A549 (cell line): ENCODE results near the gene CDHR4. TPM values are rescaled to one million over a fixed set of nuclear protein-coding genes. Genes with fewer than 3 reads are reported as not detected.
"Not testable (repeated sequence)": the region's sequence is repeated elsewhere in the genome, so short reads cannot be mapped to it uniquely, and the experiment has no call there.

Source experiments
- ATAC-seq, 2 experiments: fragments of 200-7000 bp in 1 of 2; fragments of >200 bp in 1 of 2; cut with Nextera tagmentation in 1 of 2; cut with Tn5 transposase in 1 of 2; 3 replicates each; pipeline versions ENCODE4 v1.8.0 to v1.9.1; 2018 to 2020; ENCODE audit warnings: mild to moderate bottlenecking in 1 of 2, moderate library complexity in 1 of 2
- CTCF ChIA-PET: fragments of 300-600 bp; sonication (Branson Sonifier 250); formaldehyde crosslinking; extraction: SDS; loops from one replicate; lab custom pipeline; 2021; ENCODE audit warnings: antibody characterized with exemption, inconsistent platforms; lab: Yijun Ruan, JAX
- POLR2A ChIA-PET: fragments of 350-600 bp; formaldehyde crosslinking; extraction: SDS; loops from one replicate; lab custom pipeline; 2021; ENCODE audit warnings: antibody characterized with exemption, inconsistent platforms; lab: Yijun Ruan, JAX
- DNase-seq, 2 experiments: peaks; one replicate each; pipeline versions ENCODE4 v3.0.0 to v3.0.0-alpha.2; 2011 to 2016; ENCODE audit warnings: low read depth in 1 of 2, low spot score in 1 of 2
- FAIRE-seq: peaks from 2 replicates; lab custom pipeline; 2011; peaks lifted over from hg19 to GRCh38; lab: Jason Lieb, UNC
- H3K27ac ChIP-seq, 2 experiments: fragments of >200 bp; sonication (Bioruptor Twin); formaldehyde crosslinking; 3 replicates each; pipeline ENCODE4 v1.5.1; 2016 to 2017
- H3K4me1 ChIP-seq: fragments of >200 bp; sonication (Bioruptor Twin); formaldehyde crosslinking; 3 replicates; pipeline ENCODE4 v1.6.1; 2016
- H3K4me2 ChIP-seq: fragments of >200 bp; sonication (Bioruptor Twin); formaldehyde crosslinking; 3 replicates; pipeline ENCODE4 v1.6.1; 2016
- H3K4me3 ChIP-seq: fragments of >200 bp; sonication (Bioruptor Twin); formaldehyde crosslinking; 3 replicates; pipeline ENCODE4 v1.5.1; 2016
- H3K9me3 ChIP-seq: fragments of >200 bp; sonication (Bioruptor Twin); formaldehyde crosslinking; 3 replicates; pipeline ENCODE4 v1.6.1; 2016
- BCL3 ChIP-seq: fragments of >200 bp; sonication (Bioruptor Twin); formaldehyde crosslinking; IDR thresholded peaks from 3 replicates; pipeline ENCODE4 v1.6.1; 2016
- BHLHE40 ChIP-seq: IDR thresholded peaks from 2 replicates; pipeline ENCODE4 v1.6.1; 2012; ENCODE audit warnings: low read depth, low read length, inconsistent platforms
- CBX8 ChIP-seq: fragments of 200-600 bp; sonication (generic); IDR thresholded peaks from 2 replicates; pipeline ENCODE4 v1.6.1; 2016
- CHD2 ChIP-seq: fragments of 150-350 bp; IDR thresholded peaks from 2 replicates; pipeline ENCODE4 v1.6.1; 2014; ENCODE audit warnings: low read length; ENCODE audit not compliant: partially characterized antibody
- CHD4 ChIP-seq: fragments of 200-600 bp; sonication (generic); IDR thresholded peaks from 2 replicates; pipeline ENCODE4 v1.6.1; 2016; ENCODE audit warnings: antibody characterized with exemption, mild to moderate bottlenecking, borderline replicate concordance
- EHF ChIP-seq: fragments of 250-450 bp; sonication (Bioruptor Pico); IDR thresholded peaks from 2 replicates; pipeline ENCODE4 v1.5.0; 2020; ENCODE audit warnings: mild to moderate bottlenecking
- EHMT2 ChIP-seq: fragments of 200-600 bp; sonication (generic); IDR thresholded peaks from 2 replicates; pipeline ENCODE4 v1.6.1; 2016; ENCODE audit warnings: antibody characterized with exemption, low read depth, mild to moderate bottlenecking, moderate library complexity
- ESRRA ChIP-seq: fragments of 150-350 bp; IDR thresholded peaks from 2 replicates; pipeline ENCODE4 v1.6.1; 2014; ENCODE audit warnings: mild to moderate bottlenecking, low read length, borderline replicate concordance
- FOSL2 ChIP-seq, 2 experiments: fragments of 450-650 bp in 1 of 2; fragments of >200 bp in 1 of 2; sonication (Bioruptor Twin) in 1 of 2; formaldehyde crosslinking; IDR thresholded peaks; 2 replicates each; pipeline versions ENCODE4 v1.5.0 to v1.6.1; 2016 to 2020; ENCODE audit warnings: mild to moderate bottlenecking in 1 of 2, moderate library complexity in 1 of 2
- GATA3 ChIP-seq: IDR thresholded peaks from 2 replicates; pipeline ENCODE4 v1.6.1; 2012; ENCODE audit warnings: borderline replicate concordance
- HDAC2 ChIP-seq: fragments of 200-600 bp; sonication (generic); IDR thresholded peaks from 2 replicates; pipeline ENCODE4 v1.6.1; 2016
- HEYL ChIP-seq: fragments of 250-450 bp; sonication (Bioruptor Pico); IDR thresholded peaks from 2 replicates; pipeline ENCODE4 v1.8.0; 2021; ENCODE audit warnings: mild to moderate bottlenecking, moderate library complexity
- HOXA7 ChIP-seq: fragments of 250-450 bp; sonication (Bioruptor Pico); IDR thresholded peaks from 2 replicates; pipeline ENCODE4 v1.5.0; 2020; ENCODE audit warnings: mild to moderate bottlenecking, moderate library complexity
- JUN ChIP-seq, 2 experiments: fragments of >200 bp; sonication (Bioruptor Twin); formaldehyde crosslinking; IDR thresholded peaks; 2 replicates in 1 of 2; 3 replicates in 1 of 2; pipeline ENCODE4 v1.6.1; 2016 to 2017
- KDM1A ChIP-seq: fragments of 200-600 bp; sonication (generic); IDR thresholded peaks from 2 replicates; pipeline ENCODE4 v1.6.1; 2016; ENCODE audit warnings: low read depth, mild to moderate bottlenecking
- MAFK ChIP-seq: fragments of 450-650 bp; IDR thresholded peaks from 2 replicates; pipeline ENCODE4 v1.6.1; 2014; ENCODE audit not compliant: partially characterized antibody
- MAZ ChIP-seq: fragments of 150-350 bp; IDR thresholded peaks from 2 replicates; pipeline ENCODE4 v1.6.1; 2014; ENCODE audit warnings: antibody characterized with exemption, low read depth, low read length, borderline replicate concordance
- MYC ChIP-seq: IDR thresholded peaks from 2 replicates; pipeline ENCODE4 v1.6.1; 2012; ENCODE audit warnings: mild to moderate bottlenecking, inconsistent platforms, low read length, improper control_type of control experiment, borderline replicate concordance
- NFE2L2 ChIP-seq: fragments of 150-350 bp; conservative IDR thresholded peaks from 2 replicates; pipeline ENCODE4 v1.6.1; 2014; ENCODE audit warnings: low read length
- RAD21 ChIP-seq, 2 experiments: fragments of >200 bp in 1 of 2; sonication (Bioruptor Twin) in 1 of 2; formaldehyde crosslinking in 1 of 2; IDR thresholded peaks in 1 of 2; conservative IDR thresholded peaks in 1 of 2; 2 replicates in 1 of 2; 3 replicates in 1 of 2; pipeline ENCODE4 v1.6.1; 2012 to 2018; ENCODE audit warnings: inconsistent platforms in 1 of 2
- SMC3 ChIP-seq: fragments of >200 bp; sonication (Bioruptor Twin); formaldehyde crosslinking; IDR thresholded peaks from 3 replicates; pipeline ENCODE4 v1.6.1; 2018; ENCODE audit warnings: inconsistent platforms
- TP53 ChIP-seq: fragments of 250-450 bp; sonication (Bioruptor Pico); IDR thresholded peaks from 2 replicates; pipeline ENCODE4 v1.5.0; 2021; ENCODE audit warnings: mild to moderate bottlenecking, moderate library complexity
- ZC3H11A ChIP-seq: fragments of 450-650 bp; IDR thresholded peaks from 2 replicates; pipeline ENCODE4 v1.6.1; 2014; ENCODE audit warnings: antibody characterized with exemption, mild to moderate bottlenecking
- ZSCAN20 ChIP-seq: fragments of 250-450 bp; sonication (Bioruptor Pico); IDR thresholded peaks from 2 replicates; pipeline ENCODE4 v1.8.0; 2022; ENCODE audit warnings: mild to moderate bottlenecking, moderate library complexity
- WGBS: methylation state at CpG from one replicate; pipeline ENCODE4 v1.1.6; 2017; ENCODE audit errors: missing lambda C conversion rate; 5-methylcytosine and 5-hydroxymethylcytosine counted together
- polyA plus RNA-seq, 4 experiments: library from polyadenylated mRNA; depleted of rRNA in 3 of 4; stranded (reverse); fragments of >200 nt; fragmentation: RNase III in 1 of 4; extraction: RNeasy Plus Mini Kit Qiagen cat#74134 plus additional on column Dnase treatment in 1 of 4; gene quantifications; 2 replicates in 3 of 4; 3 replicates in 1 of 4; pipeline ENCODE4 v1.2.3, GENCODE V29; 2011 to 2017
- TF ChIP-seq, protein P1 (sequence below): fragments of 250-450 bp; sonication (Bioruptor Pico); IDR thresholded peaks from 2 replicates; pipeline ENCODE4 v1.5.0; 2020; ENCODE audit warnings: low read depth, mild to moderate bottlenecking, moderate library complexity

The CDHR4 gene
- polyA plus RNA-seq, 2 of the 4 experiments (the other 2 are of a cell fraction): 0.54 to 0.66 TPM

GRCh38 chr3:49823131-49823530, 23.5 kb upstream of the CDHR4 start:
- H3K4me2 ChIP-seq, H3K4me3 ChIP-seq, H3K4me1 ChIP-seq, H3K9me3 ChIP-seq, POLR2A ChIA-PET, FAIRE-seq, DNase-seq, CTCF ChIA-PET, H3K27ac ChIP-seq, ATAC-seq: not testable (repeated sequence)
- WGBS: 79% methylated on average over 3 of the region's 3 CpGs
- TF ChIP-seq MAFK: peak; percentile 53
- TF ChIP-seq, all 56 proteins: peak for 1; not testable (repeated sequence) for 55

DNA sequence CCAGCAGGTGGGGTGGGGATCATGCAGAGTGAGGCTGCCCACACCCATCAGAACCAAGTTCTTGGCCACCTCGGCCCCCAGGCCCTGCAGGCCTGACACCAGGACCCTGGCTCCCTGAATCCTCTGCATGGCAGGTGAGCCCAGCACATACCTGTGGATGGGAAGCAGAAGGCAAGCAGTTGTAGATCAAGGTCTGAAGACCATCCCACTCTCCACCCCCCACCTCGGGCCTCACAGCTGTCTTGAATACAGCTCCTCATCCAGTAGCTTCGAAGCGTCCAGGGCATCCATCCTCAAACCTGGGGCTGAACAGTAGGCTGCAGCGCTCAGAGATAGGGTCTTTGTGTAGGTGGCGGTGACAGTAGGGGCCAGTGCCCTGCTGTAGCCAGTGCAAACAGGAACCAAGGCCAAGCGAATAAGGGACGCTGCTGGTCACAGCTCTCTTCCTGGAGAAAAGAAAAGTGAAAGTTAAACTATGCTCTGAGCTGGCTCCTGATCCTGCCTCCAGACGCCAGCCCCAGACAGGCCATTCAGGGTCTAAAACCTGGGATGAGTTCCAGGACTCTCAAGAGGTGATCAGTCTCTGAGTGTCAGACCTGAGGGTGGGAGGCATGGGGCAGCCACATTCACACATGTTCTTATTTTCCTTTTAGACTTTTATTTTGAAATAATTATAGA, 14.0 kb upstream of the CDHR4 start, which contains the start of gene UBA7:
Gene UBA7, minus strand, starts transcription at position 457 of the 678 bp plus-strand sequence. Its CDS starts 166 bp downstream, at position 291.
- no peak for FAIRE-seq
- peak in 1 of 2 experiments; percentile 35; a peak in 2 of 6 replicates for ATAC-seq

GRCh38 chr3:49812916-49813496, 13.3 kb upstream of the CDHR4 start:
- POLR2A ChIA-PET: no interaction called here
- H3K9me3 ChIP-seq: no peaks in the 10 kb centered on the region
- no peak for DNase-seq
- 89% methylated on average over 3 of the region's 9 CpGs for WGBS
- H3K4me2 ChIP-seq: no peak overlapping the region
- H3K27ac ChIP-seq: no peak overlapping the region
- CTCF ChIA-PET: interaction anchor here (4.1 to 6.1 kb wide), 2 partner anchors 10 to 26 kb away, joined by 19 to 30 read pairs; partner anchors contain the start of gene INKA1
- H3K4me3 ChIP-seq: no peak overlapping the region
- FAIRE-seq: no peak
- ATAC-seq: no peak
- TF ChIP-seq ESRRA (no peak), NFE2L2 (no peak), CHD2 (no peak), MAZ (no peak), SMC3 (no peak), HDAC2 (no peak), MYC (no peak)
- H3K4me1 ChIP-seq: no peaks in the 10 kb centered on the region

More for the DNA sequence above, 14.0 kb upstream of the CDHR4 start, which contains the start of gene UBA7:
- H3K4me1 ChIP-seq: no peaks in the 10 kb centered on the region
- TF ChIP-seq GATA3 (no peak), NFE2L2 (no peak), HOXA7 (CRISPR knock-in tag) (no peak), HDAC2 (no peak), JUN (IDR thresholded peaks at IDR 0.05) (no peak), ZC3H11A (no peak), RAD21 (conservative IDR thresholded peaks at IDR 0.05 in 1 of 2, IDR thresholded peaks at IDR 0.05 in 1 of 2) (no peak), CHD4 (no peak)
- TF ChIP-seq, protein P1, sequence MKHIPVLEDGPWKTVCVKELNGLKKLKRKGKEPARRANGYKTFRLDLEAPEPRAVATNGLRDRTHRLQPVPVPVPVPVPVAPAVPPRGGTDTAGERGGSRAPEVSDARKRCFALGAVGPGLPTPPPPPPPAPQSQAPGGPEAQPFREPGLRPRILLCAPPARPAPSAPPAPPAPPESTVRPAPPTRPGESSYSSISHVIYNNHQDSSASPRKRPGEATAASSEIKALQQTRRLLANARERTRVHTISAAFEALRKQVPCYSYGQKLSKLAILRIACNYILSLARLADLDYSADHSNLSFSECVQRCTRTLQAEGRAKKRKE (CRISPR knock-in tag): no peak
- TF ChIP-seq, all 56 proteins: peak for 0
- CTCF ChIA-PET: interaction anchor here (4.1 kb wide), 1 partner anchor 11 kb away, joined by 19 read pairs; the partner anchor contains the start of gene INKA1
- POLR2A ChIA-PET: no interaction called here
- Histone ChIP-seq H3K9me3 (no peaks in the 10 kb centered on the region), H3K4me3 (no peak within 1 kb of the TSS), H3K4me2 (no peak within 1 kb of the TSS), H3K27ac (no peak within 1 kb of the TSS)
- 72% methylated on average over 5 of the region's 9 CpGs for WGBS
- no peak for DNase-seq

- no peak for DNase-seq
- WGBS: 92% methylated on average over 9 of the region's 13 CpGs
- Histone ChIP-seq H3K4me3 (no peak overlapping the region), H3K4me2 (no peak overlapping the region), H3K27ac (no peak overlapping the region), H3K4me1 (no peaks in the 10 kb centered on the region), H3K9me3 (no peaks in the 10 kb centered on the region)
- CTCF ChIA-PET: interaction anchor here (1.0 to 6.1 kb wide), 3 partner anchors 9 to 38 kb away, joined by 3 to 30 read pairs (median 3); no protein-coding TSS in a partner anchor
- no peak for ATAC-seq
- POLR2A ChIA-PET: no interaction called here
- FAIRE-seq: no peak
- TF ChIP-seq TP53 (no peak), NFE2L2 (no peak), SMC3 (no peak), EHF (CRISPR knock-in tag) (no peak), EHMT2 (no peak), ESRRA (no peak), BHLHE40 (no peak), CBX8 (no peak), ZSCAN20 (CRISPR knock-in tag) (no peak), BCL3 (no peak), FOSL2 (IDR thresholded peaks at IDR 0.05) (no peak), FOSL2 (CRISPR knock-in tag; IDR thresholded peaks at IDR 0.05) (no peak), KDM1A (no peak), MYC (no peak), GATA3 (no peak), CHD2 (no peak), HEYL (CRISPR knock-in tag) (no peak), MAZ (no peak), JUN (IDR thresholded peaks at IDR 0.05) (no peak)
Measured at GRCh38 chr3:49807431-49808114, 7.9 kb upstream of the CDHR4 start.
